ENCODE measurements around the gene SYT13. TPM values are rescaled to one million over a fixed set of nuclear protein-coding genes. Genes with fewer than 3 reads are reported as not detected.

Gene SYT13
- total RNA-seq, 1 experiment from 2014 or later: 1.4 TPM

GRCh38 chr11:45216031-45216430 lies 70.1 kb downstream of the SYT13 start:
- Histone ChIP-seq H3K36me3 (ENCODE audit: control insufficient read depth in 1 of 2, insufficient read depth in 2 of 2, low read length in 2 of 2) (no peaks in the 10 kb centered on the region), H2AFZ (ENCODE audit: low read depth, low read length, poor library complexity, severe bottlenecking) (no peak overlapping the region), H4K20me1 (ENCODE audit: insufficient read depth) (no peaks in the 10 kb centered on the region), H3K4me2 (ENCODE audit: low read length) (no peak overlapping the region), H3K79me2 (ENCODE audit: insufficient read depth, low read length) (no peaks in the 10 kb centered on the region), H3K4me3 (replicated peaks in 1 of 2; ENCODE audit: low read depth in 1 of 2, low read length in 2 of 2) (no peak overlapping the region), H3K4me1 (ENCODE audit: control insufficient read depth in 1 of 2, insufficient read depth in 2 of 2, low read length in 2 of 2) (no peaks in the 10 kb centered on the region), H3K9ac (ENCODE audit: low read length) (no peak overlapping the region), H3K9me3 (ENCODE audit: control insufficient read depth in 1 of 2, insufficient read depth in 1 of 2, low read depth in 1 of 2, low read length in 2 of 2) (no peaks in the 10 kb centered on the region), H3K9me2 (ENCODE audit: insufficient read depth) (no peaks in the 10 kb centered on the region), H3K27me3 (ENCODE audit: insufficient read depth, low read length) (no peaks in the 10 kb centered on the region), H3K27ac (ENCODE audit: low read depth, low read length) (no peak overlapping the region)
- no peak for DNase-seq (ENCODE audit: low read depth, low spot score)
- POLR2A ChIA-PET: no interaction called here
- RAD21 ChIA-PET (ENCODE audit: low non-redundant PET in 1 of 2, low total read pairs in 2 of 2, uncharacterized antibody in 2 of 2, unreplicated experiment in 2 of 2): no interaction called here
- no TSS peak for BruUV-seq (replicated peaks)
- intact Hi-C loops (cut with micrococcal nuclease): no loop called here
- TF ChIP-seq MAX (IDR thresholded peaks at IDR 0.05): no peak
- no peak for ATAC-seq
- CTCF ChIA-PET: interaction anchor here (1.1 kb wide), 1 partner anchor 17 kb away, joined by 3 read pairs; no protein-coding TSS in a partner anchor

GRCh38 chr11:45215098-45215865 lies 70.9 kb downstream of the SYT13 start:
- Histone ChIP-seq H3K79me2 (ENCODE audit: insufficient read depth, low read length) (no peaks in the 10 kb centered on the region), H4K20me1 (ENCODE audit: insufficient read depth) (no peaks in the 10 kb centered on the region), H3K9ac (ENCODE audit: low read length) (no peak overlapping the region), H3K4me2 (ENCODE audit: low read length) (no peak overlapping the region), H2AFZ (ENCODE audit: low read depth, low read length, poor library complexity, severe bottlenecking) (no peak overlapping the region), H3K9me2 (ENCODE audit: insufficient read depth) (no peaks in the 10 kb centered on the region), H3K4me1 (ENCODE audit: control insufficient read depth in 1 of 2, insufficient read depth in 2 of 2, low read length in 2 of 2) (no peaks in the 10 kb centered on the region), H3K4me3 (replicated peaks in 1 of 2; ENCODE audit: low read depth in 1 of 2, low read length in 2 of 2) (no peak overlapping the region), H3K27me3 (ENCODE audit: insufficient read depth, low read length) (no peaks in the 10 kb centered on the region), H3K36me3 (ENCODE audit: control insufficient read depth in 1 of 2, insufficient read depth in 2 of 2, low read length in 2 of 2) (no peaks in the 10 kb centered on the region), H3K27ac (ENCODE audit: low read depth, low read length) (no peak overlapping the region), H3K9me3 (ENCODE audit: control insufficient read depth in 1 of 2, insufficient read depth in 1 of 2, low read depth in 1 of 2, low read length in 2 of 2) (no peaks in the 10 kb centered on the region)
- ATAC-seq (no peak), DNase-seq (ENCODE audit: low read depth, low spot score) (no peak)
- TF ChIP-seq FOSL1 (IDR thresholded peaks at IDR 0.05; ENCODE audit: low read depth) (no peak), CEBPB (IDR thresholded peaks at IDR 0.05; ENCODE audit: low read depth) (no peak), ZNF274 (IDR thresholded peaks at IDR 0.05; ENCODE audit: low read depth, low read length) (no peak), JUND (IDR thresholded peaks at IDR 0.05) (no peak), ZBTB33 (IDR thresholded peaks at IDR 0.05; ENCODE audit: extremely low read depth, insufficient replicate concordance, low read length) (no peak), CBX3 (IDR thresholded peaks at IDR 0.05; ENCODE audit: low read depth) (no peak), ELF1 (IDR thresholded peaks at IDR 0.05; ENCODE audit: borderline replicate concordance, low read depth) (no peak), POLR2A (IDR thresholded peaks at IDR 0.05; ENCODE audit: borderline replicate concordance, extremely low read depth, insufficient read depth, insufficient read length) (no peak), POLR2AphosphoS5 (IDR thresholded peaks at IDR 0.05; ENCODE audit: low read depth, low read length) (no peak), RAD21 (IDR thresholded peaks at IDR 0.05; ENCODE audit: low read depth) (no peak), EGR1 (IDR thresholded peaks at IDR 0.05; ENCODE audit: low read depth) (no peak), MAX (IDR thresholded peaks at IDR 0.05) (no peak), SP1 (IDR thresholded peaks at IDR 0.05; ENCODE audit: low read depth) (no peak), SIN3A (IDR thresholded peaks at IDR 0.05; ENCODE audit: low read depth) (no peak), EZH2phosphoT487 (IDR thresholded peaks at IDR 0.05; ENCODE audit: borderline replicate concordance) (no peak), REST (IDR thresholded peaks at IDR 0.05; ENCODE audit: low read depth) (no peak)
- ChIA-PET RAD21 (ENCODE audit: low non-redundant PET in 1 of 2, low total read pairs in 2 of 2, uncharacterized antibody in 2 of 2, unreplicated experiment in 2 of 2) (no interaction called here), POLR2A (no interaction called here), CTCF (no interaction called here)
- BruUV-seq (replicated peaks): no TSS peak
- intact Hi-C loops (cut with micrococcal nuclease): no loop called here
